Suppressor macrophage (primary cell): ENCODE results near the gene HBEGF.
A peak's percentile ranks its signal among the peaks of the same experiment; 100 is the strongest.

Experiments used
- DNase-seq, 4 experiments: peaks; one replicate each; pipeline ENCODE4 v3.0.0-alpha.2; 2020 to 2022

Gene HBEGF

GRCh38 chr5:140302786-140303639 lies 43.4 kb downstream of the HBEGF start, which contains the start of gene PFDN1:
Gene PFDN1, minus strand, starts transcription at chr5:140303101. Its CDS starts 28 bp downstream, at chr5:140303073.
- DNase-seq: peak; percentile 96 to 99 (median 97)

DNA sequence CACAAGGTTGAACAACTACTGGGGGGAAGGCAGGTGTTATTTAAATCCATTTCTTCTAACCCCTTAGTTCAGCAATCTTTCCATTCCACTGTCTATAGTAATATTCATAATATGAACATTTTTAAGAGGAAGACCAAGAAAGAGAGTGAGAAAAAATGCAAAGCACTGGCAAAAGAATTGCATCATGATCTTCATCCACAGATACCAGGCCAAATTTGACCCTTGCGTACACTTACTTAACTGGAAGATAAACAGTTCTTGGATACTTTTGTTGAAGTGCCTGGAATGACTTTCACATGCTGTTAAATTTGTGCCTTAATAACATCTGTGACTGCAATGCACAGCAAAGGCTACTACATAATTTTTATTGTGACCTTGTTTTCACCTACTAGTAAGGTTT lies 45.3 kb downstream of the HBEGF start:
- DNase-seq: peak in 1 of 4 experiments; percentile 13

- no peak for DNase-seq
These were observed 47.3 kb downstream of the HBEGF start for GRCh38 chr5:140299056-140299455.

DNA sequence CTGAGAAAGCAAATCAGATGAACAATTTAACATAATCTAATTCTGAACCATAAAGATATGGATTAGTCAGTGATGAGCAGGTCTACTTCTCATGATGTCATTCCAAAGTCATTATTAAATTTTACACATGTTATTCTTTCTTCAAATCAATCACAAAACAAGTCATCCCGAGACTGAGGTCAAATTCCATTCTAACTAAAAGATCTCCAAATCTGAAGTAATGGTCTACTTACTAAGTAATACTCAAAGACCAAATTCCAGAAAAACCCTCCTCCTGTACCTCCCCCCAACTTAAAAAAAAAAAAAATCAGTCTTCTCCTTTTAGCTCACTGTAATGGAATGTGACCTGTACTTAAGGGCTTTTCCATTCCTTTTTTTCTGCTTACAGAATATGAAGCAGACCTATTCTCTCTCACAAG lies 48.2 kb downstream of the HBEGF start:
- no peak for DNase-seq

DNA sequence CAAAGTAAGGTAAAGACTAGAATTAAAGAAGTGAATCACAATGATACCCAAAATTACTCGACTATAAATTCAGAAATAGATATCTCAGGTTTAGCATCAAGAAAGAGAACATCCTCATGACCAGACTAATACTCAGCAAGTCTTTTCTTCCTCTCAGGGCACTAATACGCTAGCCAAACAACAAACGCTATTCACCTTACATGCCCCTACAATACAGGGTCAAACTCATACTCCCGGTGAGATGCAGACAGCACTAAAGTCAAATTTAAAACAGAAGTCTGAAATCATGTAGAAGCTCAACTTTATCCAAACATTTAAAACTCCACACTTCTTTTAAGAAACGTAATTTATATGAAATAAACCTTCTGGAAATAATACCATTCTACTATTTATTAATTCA lies 49.1 kb downstream of the HBEGF start:
- no peak for DNase-seq

- no peak for DNase-seq
These were observed 50.1 kb downstream of the HBEGF start for GRCh38 chr5:140296289-140296688.

DNA sequence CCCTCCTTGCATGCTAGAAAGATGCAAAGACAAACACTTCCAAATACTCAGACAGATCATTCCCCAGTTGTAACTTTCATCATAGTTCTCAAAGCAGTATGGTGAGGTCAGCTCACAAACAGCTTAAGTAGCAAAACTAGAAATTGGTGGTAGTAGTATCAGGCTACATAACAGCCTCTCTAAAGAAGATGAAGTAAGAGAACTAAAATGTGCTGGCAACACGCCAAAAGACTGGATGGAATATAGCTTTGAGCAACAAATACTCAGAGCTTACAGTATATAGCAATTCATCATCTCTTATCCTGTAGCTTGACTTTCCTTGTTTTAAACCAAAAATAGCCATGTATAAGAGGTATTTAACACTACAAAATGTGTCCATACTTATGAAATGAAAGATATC lies 51.0 kb downstream of the HBEGF start:
- peak; percentile 70 to 87 (median 84) for DNase-seq

DNA sequence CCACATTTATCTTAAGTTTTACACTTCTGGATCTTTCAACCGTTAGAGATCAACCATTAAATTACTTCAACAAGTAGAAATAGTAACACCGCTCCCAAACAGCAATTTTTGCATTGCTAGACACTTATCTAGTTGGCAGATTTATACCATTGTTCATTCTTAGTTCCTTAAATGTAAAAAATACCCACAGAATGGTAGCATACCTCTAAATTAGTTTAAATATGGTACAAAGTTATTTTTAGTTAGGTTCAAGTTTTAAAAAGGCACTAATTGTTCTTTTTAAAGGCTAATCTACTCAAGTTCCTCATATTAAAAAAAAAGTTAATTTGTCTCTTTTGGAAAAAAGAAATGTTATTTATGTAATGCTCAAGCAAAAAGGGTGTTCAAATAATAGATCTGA lies 51.6 kb downstream of the HBEGF start:
- DNase-seq: no peak

DNA sequence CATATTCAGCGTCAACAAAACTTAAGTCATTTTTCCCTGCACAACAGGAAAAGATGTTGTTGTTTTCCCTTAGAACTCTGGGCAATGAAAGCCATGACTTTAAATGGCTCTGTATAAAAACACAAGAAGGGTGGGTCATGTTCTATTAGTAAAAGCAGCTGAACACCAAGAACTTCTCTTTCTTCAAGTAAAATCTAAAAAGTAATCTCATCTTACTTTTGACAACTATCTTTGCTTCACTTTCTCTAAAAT lies 52.6 kb downstream of the HBEGF start:
- no peak for DNase-seq

GRCh38 chr5:140293091-140293848 lies 53.1 kb downstream of the HBEGF start:
- DNase-seq: peak in 2 of 4 experiments; percentile 34 to 46

DNA sequence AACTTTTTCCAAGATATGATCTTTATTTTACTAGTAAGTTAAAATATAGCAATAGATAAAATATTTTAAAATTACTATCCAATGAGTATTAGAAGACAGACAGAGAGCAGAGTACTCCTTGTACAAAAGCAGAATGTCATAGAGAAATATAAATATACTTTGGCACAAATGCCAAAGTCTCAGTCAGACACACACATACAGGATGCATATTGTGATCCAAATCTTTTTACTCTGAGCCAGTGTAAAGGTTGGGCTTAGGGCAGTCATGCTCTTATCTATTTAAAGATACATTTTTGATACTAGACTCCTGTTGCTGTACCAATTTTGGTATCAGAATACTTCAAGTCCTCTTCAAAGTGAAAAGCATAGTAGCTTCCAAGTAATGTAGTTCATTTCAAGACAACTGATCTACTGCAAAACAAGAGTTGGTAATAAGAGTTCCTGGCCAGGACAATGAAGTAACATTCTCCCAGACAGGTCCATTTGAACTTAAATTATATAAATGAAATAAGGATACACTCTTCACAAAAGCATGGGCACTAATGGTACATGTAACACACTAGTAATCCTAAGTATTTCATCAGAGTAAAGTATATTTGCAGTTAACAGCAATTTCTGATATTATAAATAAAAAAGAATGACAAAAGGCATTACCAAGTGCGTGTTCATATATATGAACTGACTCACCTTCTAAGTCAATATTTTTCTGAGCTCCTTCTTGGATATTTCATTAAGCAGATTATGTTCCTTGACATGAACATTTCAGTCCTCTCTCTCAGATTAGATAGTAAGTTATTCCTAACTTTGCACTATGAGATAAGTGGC lies 54.0 kb downstream of the HBEGF start:
- DNase-seq: no peak

DNA sequence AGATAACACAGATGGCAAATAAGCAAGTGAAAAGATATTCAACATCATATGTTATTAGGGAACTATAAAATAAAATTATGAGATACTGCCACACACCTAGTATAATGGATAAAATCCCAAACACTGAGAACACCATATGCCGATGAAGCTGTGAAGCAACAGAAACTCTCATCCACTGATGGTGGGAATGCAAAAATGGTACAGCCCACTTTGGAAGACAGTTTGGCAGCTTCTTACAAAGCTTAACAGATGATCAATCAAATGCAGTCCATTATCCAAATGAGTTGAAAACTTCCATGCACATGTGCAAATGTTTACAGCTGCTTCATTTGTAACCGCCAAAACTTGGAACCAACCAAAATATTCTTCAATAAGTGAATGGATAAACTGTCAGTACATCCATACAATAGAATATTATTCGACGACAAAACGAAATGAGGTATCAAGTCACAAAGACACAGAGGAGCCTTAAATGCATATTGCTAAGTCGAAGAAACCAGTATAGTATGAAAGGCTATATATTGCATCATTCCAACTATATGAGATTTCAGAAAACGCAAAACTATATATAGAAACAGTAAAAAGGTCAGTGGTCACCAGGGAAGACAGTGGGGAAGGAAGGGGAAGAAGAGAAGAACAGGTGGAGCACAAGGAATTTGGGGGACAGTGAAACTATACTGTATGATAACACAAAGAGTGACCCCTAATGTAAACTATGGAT lies 58.4 kb downstream of the HBEGF start:
- no peak for DNase-seq

DNA sequence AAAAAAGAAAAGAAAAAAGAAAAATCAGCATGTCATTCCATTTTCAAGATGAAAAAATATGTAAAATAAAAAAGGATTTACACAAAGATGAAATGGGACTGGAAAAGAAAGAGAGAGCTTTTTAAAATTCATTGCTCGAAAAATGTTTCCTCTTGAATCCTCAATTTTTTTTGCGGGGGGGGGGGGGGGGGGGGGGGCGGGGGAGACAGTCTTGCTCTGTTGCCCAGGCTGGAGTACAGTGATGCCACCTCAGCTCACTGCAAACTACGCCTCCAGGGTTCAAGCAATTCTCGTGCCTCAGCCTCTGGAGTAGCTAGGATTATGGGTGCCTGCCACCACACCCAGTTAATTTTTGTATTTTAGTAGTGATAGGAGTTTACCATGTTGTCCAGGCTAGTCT lies 60.0 kb downstream of the HBEGF start:
- no peak for DNase-seq

DNA sequence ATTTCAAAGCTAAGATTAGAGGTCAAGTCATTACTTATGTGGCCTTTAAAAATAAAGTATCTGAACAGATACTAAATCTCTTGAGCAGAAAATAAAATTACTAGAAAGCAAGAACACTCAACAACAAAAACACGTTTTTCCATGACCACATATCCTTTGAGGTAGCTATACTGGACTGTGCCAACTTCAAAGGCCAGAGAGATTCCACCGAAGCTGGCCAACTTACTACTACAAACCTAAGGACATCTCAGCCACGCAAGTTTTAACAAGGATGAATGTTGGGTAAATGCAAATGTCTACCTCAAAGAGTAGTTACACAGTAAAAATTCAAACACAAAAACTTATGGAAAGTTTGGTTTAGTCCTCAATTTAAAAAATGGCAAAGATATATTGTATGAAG lies 62.4 kb downstream of the HBEGF start:
- DNase-seq: no peak
